Activated naive CD8-positive, alpha-beta T cell treated with anti-CD3 and anti-CD28 coated beads, Interleukin-2, amount 50 U/mL, for 16 hours (primary cell): Measurements from ENCODE around the gene DOCK1.
"Not testable (repeated sequence)": the region's sequence is repeated elsewhere in the genome, so short reads cannot be mapped to it uniquely, and the experiment has no call there.

Source experiments
- DNase-seq: peaks from one replicate; pipeline ENCODE4 v3.0.0-alpha.2; 2020; ENCODE audit warnings: low read depth, low spot score

Gene DOCK1

DNA sequence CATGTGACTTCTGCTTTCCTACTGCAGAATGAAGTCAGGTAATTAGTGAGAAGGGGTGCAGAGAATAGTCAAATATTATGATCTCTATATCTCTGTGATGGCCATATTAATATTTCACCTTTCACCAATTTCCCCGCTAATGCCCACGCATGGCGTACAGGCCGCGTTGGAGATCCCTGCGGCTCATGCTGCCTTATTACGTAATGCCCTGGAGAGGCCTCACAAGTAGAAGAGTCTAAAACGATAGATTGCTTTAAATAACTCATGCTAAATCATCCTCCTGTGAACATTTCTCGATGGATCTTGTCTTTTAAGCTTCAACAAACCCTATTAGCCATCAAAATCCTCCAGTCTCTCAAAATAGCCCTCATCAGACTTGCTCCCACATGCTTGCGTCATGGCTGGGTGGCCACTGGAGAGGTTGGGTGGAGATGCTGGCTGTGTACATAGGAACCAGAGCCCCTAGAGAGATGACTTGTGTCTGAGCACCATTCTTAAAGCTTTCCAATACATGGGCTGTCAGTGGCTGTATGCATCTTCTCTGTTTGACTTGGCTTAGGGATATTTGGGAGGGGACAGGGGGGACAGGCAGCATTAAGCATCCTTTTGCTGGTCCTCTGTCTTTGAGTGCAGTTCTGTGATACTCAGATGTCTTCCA, 370.7 kb downstream of the DOCK1 start:
- no peak for DNase-seq

DNA sequence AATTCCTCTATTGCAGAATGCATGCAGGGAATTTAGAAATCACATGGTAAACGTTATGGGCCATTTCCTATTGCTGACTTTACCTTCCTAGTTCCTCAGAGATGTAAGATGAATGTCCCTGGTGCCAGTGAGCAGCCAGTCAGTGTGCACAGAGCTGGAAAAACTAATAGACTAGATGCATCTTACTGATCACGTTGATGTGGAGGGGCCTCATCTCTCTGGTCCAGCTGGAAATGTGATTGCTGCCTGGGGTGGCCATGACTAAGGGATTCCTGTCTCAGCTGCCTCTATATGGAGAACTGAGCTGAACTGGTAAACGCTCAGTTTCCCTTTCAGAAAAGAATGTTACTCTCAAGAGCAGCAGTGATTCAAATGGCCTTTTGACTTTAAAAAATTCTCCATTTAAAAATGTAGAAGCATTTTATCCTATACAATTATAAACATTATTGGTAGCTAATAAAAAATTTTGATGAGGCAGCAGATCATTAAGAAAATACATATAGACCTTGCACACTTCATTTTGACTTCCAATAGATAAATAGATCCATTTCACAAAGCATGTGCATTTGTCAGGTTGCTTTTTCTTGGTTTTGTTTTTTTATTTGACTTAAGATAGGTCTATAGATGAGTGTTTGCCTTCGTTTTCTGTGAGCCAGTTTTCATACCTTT, 371.7 kb downstream of the DOCK1 start:
- no peak for DNase-seq

GRCh38 chr10:127278001-127278400, 372.8 kb downstream of the DOCK1 start:
- no peak for DNase-seq

GRCh38 chr10:127279334-127279774, 374.1 kb downstream of the DOCK1 start:
- DNase-seq: no peak

GRCh38 chr10:127280446-127280845, 375.2 kb downstream of the DOCK1 start:
- DNase-seq: no peak

DNA sequence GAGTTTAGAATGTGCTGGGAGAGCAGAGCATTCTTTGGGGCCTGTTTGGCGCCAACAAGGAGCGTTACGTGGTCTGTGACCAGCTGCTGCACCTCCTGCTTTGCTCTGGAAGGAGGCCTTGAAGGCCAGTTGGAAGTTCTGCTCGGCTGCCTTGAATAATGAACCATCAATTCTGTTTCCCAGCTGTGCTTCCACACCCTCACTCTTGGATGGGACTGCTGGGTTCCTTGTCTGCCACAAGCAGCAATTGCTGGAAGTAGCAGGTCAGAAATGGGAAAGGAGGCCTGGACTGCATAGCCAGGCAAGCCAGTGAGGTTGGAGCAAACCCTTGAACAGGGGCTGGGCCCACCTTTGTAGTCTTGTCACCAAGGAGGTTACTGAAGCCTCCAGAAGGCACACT, 377.8 kb downstream of the DOCK1 start:
- no peak for DNase-seq

- no peak for DNase-seq
Observed at GRCh38 chr10:127283576-127283975, 378.3 kb downstream of the DOCK1 start.

- DNase-seq: no peak
Observed at GRCh38 chr10:127290850-127291249, 385.6 kb downstream of the DOCK1 start.

- DNase-seq: no peak
Observed at GRCh38 chr10:127291329-127291728, 386.1 kb downstream of the DOCK1 start.

GRCh38 chr10:127292888-127293287, 387.7 kb downstream of the DOCK1 start:
- no peak for DNase-seq

- no peak for DNase-seq
Observed at GRCh38 chr10:127293640-127294039, 388.4 kb downstream of the DOCK1 start.

DNA sequence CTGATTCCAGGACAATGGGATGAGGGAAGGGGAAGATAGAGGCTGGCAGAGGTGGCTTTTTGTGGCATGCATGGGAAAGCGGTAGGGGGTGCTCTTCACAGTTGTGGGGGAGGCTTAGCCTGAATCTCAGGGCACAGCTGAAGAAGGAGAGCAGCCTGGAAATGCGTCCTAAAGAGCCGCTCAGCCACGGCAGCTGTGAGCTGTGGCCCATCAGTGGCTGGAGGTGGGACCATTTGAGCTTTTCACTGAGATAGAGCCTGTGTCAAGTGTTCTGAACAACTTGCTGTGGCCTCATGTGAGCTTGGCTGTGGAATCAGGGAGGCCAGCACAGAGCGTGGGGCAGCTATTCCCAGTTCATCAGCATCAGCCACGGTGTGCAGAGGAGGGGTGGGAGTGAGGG, 391.5 kb downstream of the DOCK1 start:
- no peak for DNase-seq

- no peak for DNase-seq
Observed at GRCh38 chr10:127298381-127298780, 393.2 kb downstream of the DOCK1 start.

DNA sequence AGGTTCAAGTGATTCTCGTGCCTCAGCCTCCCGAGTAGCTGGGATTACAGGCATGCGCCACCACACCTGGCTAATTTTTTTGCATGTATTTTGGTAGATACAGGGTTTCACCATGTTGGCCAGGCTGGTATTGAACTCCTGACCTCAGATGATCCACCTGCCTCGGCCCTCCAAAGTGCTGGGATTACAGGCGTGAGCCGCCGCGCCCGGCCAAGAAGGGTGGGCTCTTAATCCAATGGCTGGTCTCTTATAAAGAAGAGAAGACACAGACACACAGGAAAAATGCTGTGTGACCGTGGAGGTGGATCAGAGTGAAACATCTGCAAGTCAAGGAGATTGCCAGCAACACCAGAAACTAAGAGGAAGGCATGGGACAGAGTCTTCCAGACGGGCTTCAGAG, 394.0 kb downstream of the DOCK1 start:
- DNase-seq: not testable (repeated sequence)

GRCh38 chr10:127299956-127300689, 394.9 kb downstream of the DOCK1 start:
- DNase-seq: no peak

DNA sequence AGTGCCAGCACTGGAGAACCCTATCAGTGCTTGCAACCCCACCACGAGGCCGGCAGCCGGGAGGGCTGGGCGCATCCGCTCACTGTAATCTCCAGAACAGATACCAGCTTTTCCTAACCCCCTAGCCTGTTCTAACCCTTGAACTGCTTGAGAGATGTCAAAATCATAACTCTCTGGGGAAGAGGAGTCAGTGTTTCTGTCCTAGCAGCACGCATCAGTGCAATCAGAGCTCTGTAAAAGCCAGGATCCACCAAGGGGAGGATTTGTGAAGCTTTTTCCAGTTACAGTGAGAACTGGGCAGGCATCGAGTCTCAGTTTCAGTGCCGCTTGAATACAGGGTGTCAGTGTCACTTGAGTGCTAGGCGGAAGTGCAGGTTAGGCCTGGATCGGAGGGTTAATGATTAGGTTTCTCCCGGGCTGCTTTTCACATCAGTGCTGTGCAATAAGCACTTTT, 395.7 kb downstream of the DOCK1 start:
- DNase-seq: no peak

DNA sequence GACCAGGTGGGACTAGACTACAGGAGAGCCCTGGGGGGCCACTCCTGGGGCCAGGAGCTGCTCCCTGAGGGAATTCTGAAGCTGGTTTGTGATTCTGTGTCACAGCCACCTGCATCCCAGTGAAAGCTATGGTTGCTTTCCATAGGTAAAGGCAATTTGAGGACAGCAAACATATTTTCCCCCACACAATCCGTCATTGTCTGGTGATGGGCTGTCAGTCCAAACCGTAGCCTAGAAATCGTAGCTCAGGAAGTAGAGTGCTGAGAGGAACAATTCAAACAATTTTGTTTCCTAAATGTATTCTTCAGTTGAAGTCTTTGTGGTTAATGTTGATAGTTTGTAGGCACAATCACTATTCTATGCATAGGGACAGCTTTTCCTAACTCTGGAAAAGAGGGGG, 397.1 kb downstream of the DOCK1 start:
- no peak for DNase-seq

GRCh38 chr10:127303105-127303504, 397.9 kb downstream of the DOCK1 start:
- no peak for DNase-seq

GRCh38 chr10:127303746-127304145, 398.5 kb downstream of the DOCK1 start:
- no peak for DNase-seq

DNA sequence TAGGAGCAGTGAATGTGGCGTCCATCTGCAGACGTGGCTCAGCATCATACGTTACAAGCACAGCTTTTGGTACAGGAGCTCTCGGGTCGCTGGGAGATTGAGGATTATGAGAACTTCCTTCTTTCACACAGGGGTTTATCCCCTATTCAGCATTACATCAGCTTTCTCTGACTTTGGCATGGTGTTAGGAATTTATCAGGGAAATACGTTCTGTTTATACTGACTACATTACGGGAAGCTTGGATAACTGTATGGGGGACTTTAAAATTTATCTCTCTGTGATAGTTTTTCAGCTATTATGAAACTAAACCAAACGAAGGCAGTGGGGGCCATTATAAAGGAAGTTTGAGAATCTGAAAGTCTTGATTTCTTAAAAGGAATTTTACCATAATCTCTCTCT, 401.3 kb downstream of the DOCK1 start:
- DNase-seq: no peak

GRCh38 chr10:127307338-127307737, 402.1 kb downstream of the DOCK1 start:
- DNase-seq: no peak

- DNase-seq: no peak
Observed at GRCh38 chr10:127308031-127308430, 402.8 kb downstream of the DOCK1 start.

DNA sequence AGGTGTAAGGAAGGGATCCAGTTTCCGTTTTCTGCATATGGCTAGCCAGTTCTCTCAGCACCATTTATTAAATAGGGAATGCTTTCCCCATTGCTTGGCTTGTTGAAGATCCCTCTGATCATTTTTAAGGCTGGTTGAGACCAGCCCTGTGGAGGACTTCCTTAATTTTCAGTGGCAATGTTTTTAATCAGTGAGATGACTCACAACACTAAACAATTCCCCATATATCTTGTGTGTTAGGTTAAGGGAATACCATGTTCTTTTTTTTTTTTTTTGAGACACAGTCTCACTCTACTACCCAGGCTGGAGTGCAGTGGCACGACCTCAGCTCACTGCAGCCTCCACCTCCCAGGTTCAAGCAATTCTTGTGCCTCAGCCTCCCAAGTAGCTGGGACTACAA, 404.4 kb downstream of the DOCK1 start:
- DNase-seq: not testable (repeated sequence)
